ENCODE measurements around the gene TMEM245. TPM values are rescaled to one million over a fixed set of nuclear protein-coding genes. Genes with fewer than 3 reads are reported as not detected.

TMEM245 gene
- total and polyA plus RNA-seq, 2 donors (not counting 3 experiments of a cell fraction or from before 2014, with no cell fraction given): 44.2 to 48.0 TPM

GRCh38 chr9:109019420-109019819, 100.3 kb downstream of the TMEM245 start:
- FAIRE-seq (no peak), DNase-seq (ENCODE audit: low read depth, low spot score) (no peak)
- H3K4me1 ChIP-seq (ENCODE audit: control insufficient read depth, extremely low read depth, insufficient read depth, low read length): peaks cover 7% of the 10 kb centered on the region
- no peak overlapping the region for H3K27ac ChIP-seq (ENCODE audit: insufficient read depth, low read depth, low read length)
- no TSS peak for BruUV-seq (replicated peaks)
- ChIA-PET CTCF (interaction anchor here (1.2 kb wide), 1 partner anchor 15 kb away, joined by 3 read pairs; no protein-coding TSS in a partner anchor), POLR2A (no interaction called here)
- H3K4me2 ChIP-seq (ENCODE audit: insufficient read depth, low read length): no peak overlapping the region
- H3K4me3 ChIP-seq (replicated peaks in 1 of 3; ENCODE audit: insufficient read depth in 1 of 3, low read depth in 1 of 3, low read length in 3 of 3): no peak overlapping the region
- H3K79me2 ChIP-seq (ENCODE audit: control insufficient read depth, insufficient read depth, low read length): no peaks in the 10 kb centered on the region
- H2AFZ ChIP-seq (ENCODE audit: low read depth, low read length): no peak overlapping the region
- no peaks in the 10 kb centered on the region for H3K9me1 ChIP-seq (replicated peaks; ENCODE audit: control insufficient read depth, extremely low read depth, insufficient read depth, low read length)
- no peaks in the 10 kb centered on the region for H4K20me1 ChIP-seq (replicated peaks; ENCODE audit: control insufficient read depth, extremely low read depth, insufficient read depth, low read length)
- dilution Hi-C loops (cut with MboI; ENCODE audit: extremely low pct_ligation_motif_present, low sequenced_read_pairs): no loop called here
- TF ChIP-seq JUN (IDR thresholded peaks at IDR 0.05; ENCODE audit: borderline replicate concordance, insufficient read depth, insufficient read length, low read depth) (no peak), MAX (IDR thresholded peaks at IDR 0.05; ENCODE audit: insufficient read depth, insufficient read length) (no peak), GATA2 (IDR thresholded peaks at IDR 0.05; ENCODE audit: insufficient read depth, insufficient read length, low read depth, low read length) (no peak), POLR2A (IDR thresholded peaks at IDR 0.05; ENCODE audit: low read depth, low read length) (no peak), POLR2AphosphoS5 (IDR thresholded peaks at IDR 0.05; ENCODE audit: insufficient read depth, low read depth, low read length) (no peak), MYC (IDR thresholded peaks at IDR 0.05; ENCODE audit: low read depth, low read length) (no peak), CTCF (IDR thresholded peaks at IDR 0.05; ENCODE audit: extremely low read depth in 1 of 2, insufficient read depth in 1 of 2, low read depth in 1 of 2, low read length in 2 of 2) (no peak)
- no peaks in the 10 kb centered on the region for H3K9me3 ChIP-seq (replicated peaks; ENCODE audit: control insufficient read depth, insufficient read depth, low read length)
- H3K9ac ChIP-seq (replicated peaks; ENCODE audit: extremely low read depth, insufficient read depth, low read length): no peak overlapping the region
- no peaks in the 10 kb centered on the region for H3K27me3 ChIP-seq (ENCODE audit: control insufficient read depth in 2 of 2, insufficient read depth in 2 of 2, low read length in 2 of 2)
- intact Hi-C loops (cut with micrococcal nuclease): no loop called here
- peaks cover 0 to 7% of the 10 kb centered on the region in 2 experiments for H3K36me3 ChIP-seq (ENCODE audit: control insufficient read depth in 2 of 2, extremely low read depth in 1 of 2, insufficient read depth in 2 of 2, low read length in 2 of 2)
